Hepatocyte (in vitro differentiated cells): Measurements from ENCODE around the gene QSOX2.

ENCODE experiments used
- EZH2 ChIP-seq: fragments of 200-600 bp; sonication (generic); IDR thresholded peaks from 2 replicates; pipeline ENCODE4 v1.6.1; 2016; ENCODE audit warnings: antibody characterized with exemption, mild to moderate bottlenecking, borderline replicate concordance
- EZH2phosphoT487 ChIP-seq: fragments of 200-600 bp; sonication (generic); IDR thresholded peaks from one replicate; pipeline ENCODE4 v1.6.1; 2018; ENCODE audit warnings: antibody characterized with exemption, mild to moderate bottlenecking, low read depth, moderate library complexity; ENCODE audit not compliant: unreplicated experiment, severe bottlenecking
- TF ChIP-seq, protein P1 (sequence below): fragments of 200-600 bp; sonication (generic); IDR thresholded peaks from 2 replicates; pipeline ENCODE4 v1.5.1; 2016; ENCODE audit warnings: antibody characterized with exemption, mild to moderate bottlenecking; ENCODE audit not compliant: poor library complexity

DNA sequence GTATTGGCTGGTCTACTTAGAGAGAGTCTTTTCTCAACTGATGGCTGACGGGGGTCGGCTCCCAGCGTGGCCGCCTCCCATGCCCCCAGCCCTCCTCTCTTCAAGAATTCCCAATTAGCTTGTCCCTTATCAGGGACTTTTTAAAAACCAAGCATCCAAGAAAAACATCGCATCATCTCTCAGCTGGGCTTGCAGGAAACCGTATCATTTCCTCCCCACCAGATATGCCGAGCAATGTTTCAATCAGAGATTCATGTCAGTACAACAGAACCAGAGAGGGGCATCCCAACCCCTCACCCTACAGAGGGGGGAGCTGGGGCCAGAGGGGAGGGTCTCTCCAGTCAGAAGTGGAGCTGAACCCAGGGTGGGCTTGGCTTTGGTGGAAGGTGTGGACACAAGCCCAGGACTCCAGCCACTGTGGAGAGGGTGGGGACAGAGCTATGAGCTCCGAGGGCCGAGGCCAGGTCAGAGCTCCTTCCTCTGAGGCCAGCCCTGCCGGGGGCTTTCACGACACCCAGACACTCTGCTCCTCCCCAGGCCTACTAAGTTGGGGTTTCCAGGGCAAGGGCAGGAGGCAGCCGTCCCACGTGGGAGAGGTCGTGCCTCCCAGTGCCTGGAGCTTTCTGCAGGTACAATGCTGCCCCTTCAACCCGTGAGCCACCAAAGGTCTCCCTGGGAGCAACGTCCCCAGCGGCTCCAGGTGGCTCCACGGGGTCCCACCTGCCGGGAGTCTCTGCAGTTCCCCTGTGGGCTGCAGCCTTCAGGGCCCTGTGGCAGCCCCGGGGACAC is 87.9 kb downstream of the QSOX2 start:
- TF ChIP-seq, protein P1, sequence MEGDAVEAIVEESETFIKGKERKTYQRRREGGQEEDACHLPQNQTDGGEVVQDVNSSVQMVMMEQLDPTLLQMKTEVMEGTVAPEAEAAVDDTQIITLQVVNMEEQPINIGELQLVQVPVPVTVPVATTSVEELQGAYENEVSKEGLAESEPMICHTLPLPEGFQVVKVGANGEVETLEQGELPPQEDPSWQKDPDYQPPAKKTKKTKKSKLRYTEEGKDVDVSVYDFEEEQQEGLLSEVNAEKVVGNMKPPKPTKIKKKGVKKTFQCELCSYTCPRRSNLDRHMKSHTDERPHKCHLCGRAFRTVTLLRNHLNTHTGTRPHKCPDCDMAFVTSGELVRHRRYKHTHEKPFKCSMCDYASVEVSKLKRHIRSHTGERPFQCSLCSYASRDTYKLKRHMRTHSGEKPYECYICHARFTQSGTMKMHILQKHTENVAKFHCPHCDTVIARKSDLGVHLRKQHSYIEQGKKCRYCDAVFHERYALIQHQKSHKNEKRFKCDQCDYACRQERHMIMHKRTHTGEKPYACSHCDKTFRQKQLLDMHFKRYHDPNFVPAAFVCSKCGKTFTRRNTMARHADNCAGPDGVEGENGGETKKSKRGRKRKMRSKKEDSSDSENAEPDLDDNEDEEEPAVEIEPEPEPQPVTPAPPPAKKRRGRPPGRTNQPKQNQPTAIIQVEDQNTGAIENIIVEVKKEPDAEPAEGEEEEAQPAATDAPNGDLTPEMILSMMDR: no peak
- TF ChIP-seq EZH2 (no peak), EZH2phosphoT487 (no peak)
